Caco-2 (cell line): Measurements from ENCODE around the gene USO1. TPM values are rescaled to one million over a fixed set of nuclear protein-coding genes. Genes with fewer than 3 reads are reported as not detected.
"Not testable (repeated sequence)": the region's sequence is repeated elsewhere in the genome, so short reads cannot be mapped to it uniquely, and the experiment has no call there.

Experiments used
- BruUV-seq: library from RNA; stranded (reverse); fragments of 400-500 nt; replicated peaks from 2 replicates; lab custom pipeline; 2021; lab: Mats Ljungman, UMichigan
- CTCF ChIA-PET: fragments of 300-600 bp; sonication (Branson Sonifier 250); formaldehyde crosslinking; loops from one replicate; lab custom pipeline; 2022; ENCODE audit warnings: antibody characterized with exemption; lab: Charles Lee
- POLR2A ChIA-PET: fragments of 300-600 bp; sonication (Branson Sonifier 250); formaldehyde crosslinking; loops from one replicate; lab custom pipeline; 2022; ENCODE audit warnings: antibody characterized with exemption; lab: Charles Lee
- DNase-seq, 2 experiments: peaks; one replicate each; pipeline versions ENCODE4 v3.0.0 to v3.0.0-alpha.2; 2020 to 2022
- H3K27me3 ChIP-seq: replicated peaks from 2 replicates; pipeline ENCODE4 v1.6.0; 2011; ENCODE audit warnings: low read length; ENCODE audit not compliant: control insufficient read depth, insufficient read depth
- H3K36me3 ChIP-seq: 2 replicates; pipeline ENCODE4 v1.5.1; 2011; ENCODE audit warnings: low read length; ENCODE audit not compliant: control insufficient read depth, insufficient read depth
- H3K4me1 ChIP-seq: fragments of 250-450 bp; sonication (Bioruptor Pico); 2 replicates; pipeline ENCODE4 v1.5.1; 2020; ENCODE audit warnings: mild to moderate bottlenecking
- H3K4me3 ChIP-seq: 2 replicates; pipeline ENCODE4 v1.5.1; 2011; ENCODE audit warnings: low read depth, mild to moderate bottlenecking, control low read depth, low read length
- H3K9me3 ChIP-seq: fragments of 250-450 bp; sonication (Bioruptor Pico); 2 replicates; pipeline ENCODE4 v1.5.1; 2020; ENCODE audit warnings: mild to moderate bottlenecking, moderate library complexity
- H3K27ac Mint-ChIP-seq: one replicate; pipeline ENCODE4 v1.8.0; 2022; ENCODE audit warnings: mixed read lengths; ENCODE audit not compliant: unreplicated experiment
- H3K27me3 Mint-ChIP-seq: one replicate; pipeline ENCODE4 v1.8.0; 2022; ENCODE audit warnings: mixed read lengths; ENCODE audit not compliant: insufficient read depth, unreplicated experiment
- H3K36me3 Mint-ChIP-seq: one replicate; pipeline ENCODE4 v1.8.0; 2022; ENCODE audit warnings: mild to moderate bottlenecking, mixed read lengths; ENCODE audit not compliant: insufficient read depth, unreplicated experiment
- H3K4me1 Mint-ChIP-seq: one replicate; pipeline ENCODE4 v1.8.0; 2022; ENCODE audit warnings: low read depth, mixed read lengths; ENCODE audit not compliant: unreplicated experiment
- H3K4me3 Mint-ChIP-seq: one replicate; pipeline ENCODE4 v1.8.0; 2022; ENCODE audit warnings: mild to moderate bottlenecking, moderate library complexity, mixed read lengths; ENCODE audit not compliant: unreplicated experiment
- H3K9me3 Mint-ChIP-seq: one replicate; pipeline ENCODE4 v1.8.0; 2022; ENCODE audit warnings: mixed read lengths; ENCODE audit not compliant: unreplicated experiment
- intact Hi-C: fragments of 100-400 bp; cut with micrococcal nuclease; formaldehyde crosslinking; loops from one replicate; pipeline ENCODE4 v1.10.0; 2022; ENCODE audit not compliant: unreplicated experiment
- total RNA-seq: library from RNA; stranded (reverse); gene quantifications from 2 replicates; pipeline ENCODE4 v1.2.3, GENCODE V29; 2022
- TF ChIP-seq, protein P1 (sequence below), 2 experiments: fragments of 200-600 bp in 1 of 2; IDR thresholded peaks; 1 replicate in 1 of 2; 2 replicates in 1 of 2; pipeline versions ENCODE4 v1.5.1 to v1.8.0; 2011 to 2022; ENCODE audit warnings: antibody characterized with exemption in 1 of 2, control low read depth in 1 of 2, inconsistent platforms in 1 of 2, low read depth in 1 of 2, low read length in 1 of 2, mild to moderate bottlenecking in 1 of 2, moderate library complexity in 1 of 2; ENCODE audit not compliant: insufficient read depth in 1 of 2, severe bottlenecking in 1 of 2, unreplicated experiment in 1 of 2

The USO1 gene
- total RNA-seq, 1 experiment from 2014 or later: 59.7 TPM

DNA sequence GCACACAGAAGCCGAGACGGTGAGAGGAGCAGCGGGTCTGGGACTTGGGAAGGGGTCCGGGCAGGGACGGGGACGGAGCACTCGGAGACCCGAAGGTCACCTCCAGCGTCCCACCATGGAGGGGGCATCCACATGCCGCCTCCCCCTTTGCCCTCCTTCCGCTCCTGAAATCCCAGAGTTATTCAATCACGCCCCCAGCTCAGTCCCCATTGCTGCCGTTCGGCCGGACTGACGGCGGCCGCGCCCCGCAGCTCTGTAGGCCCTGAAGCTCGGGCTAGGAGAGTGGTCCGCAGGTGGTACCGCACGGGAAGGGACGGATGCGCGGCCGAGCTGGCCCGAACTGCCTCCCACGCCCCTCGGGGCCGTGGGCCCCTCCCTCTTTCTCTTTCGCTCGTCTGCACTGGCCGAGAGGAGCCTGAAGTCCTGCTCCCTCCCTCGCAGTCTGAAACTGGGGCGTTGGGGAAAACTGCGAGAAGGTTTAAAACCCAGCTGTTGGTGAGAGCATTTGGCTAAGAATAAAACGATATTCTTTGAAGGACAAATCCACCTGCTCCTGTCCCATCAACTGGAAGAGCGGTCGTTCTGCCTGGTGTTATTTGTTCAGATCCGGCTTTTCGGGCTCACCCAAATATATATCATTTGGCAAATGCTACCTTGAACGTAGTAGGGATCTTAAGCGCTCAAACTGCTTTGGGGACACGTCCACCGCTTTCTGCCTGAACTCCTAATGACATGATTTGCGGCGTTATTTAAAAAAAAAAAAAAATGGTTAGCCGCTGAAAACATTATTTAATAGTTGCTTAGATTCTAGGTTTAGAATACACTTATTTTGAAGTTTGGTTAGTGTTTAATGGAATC is 719 bp downstream of the USO1 start:
- Mint-ChIP-seq H3K9me3 (no peaks in the 10 kb centered on the region), H3K27me3 (no peaks in the 10 kb centered on the region), H3K36me3 (peaks cover 17% of the 10 kb centered on the region), H3K27ac (peak overlapping the region; percentile 99), H3K4me1 (peaks cover 15% of the 10 kb centered on the region), H3K4me3 (peak overlapping the region; percentile 90)
- H3K36me3 ChIP-seq: no peaks in the 10 kb centered on the region
- DNase-seq: peak; percentile 76 to 77
- intact Hi-C loops: loop anchor here (1.0 kb wide), 4 partner anchors 22 to 123 kb away; partner anchors contain the start of gene G3BP2
- H3K4me1 ChIP-seq: peaks cover 18% of the 10 kb centered on the region; the same call in 1 of the 2 replicates
- no peaks in the 10 kb centered on the region for H3K9me3 ChIP-seq
- BruUV-seq: TSS peak; percentile 60
- TF ChIP-seq, protein P1, sequence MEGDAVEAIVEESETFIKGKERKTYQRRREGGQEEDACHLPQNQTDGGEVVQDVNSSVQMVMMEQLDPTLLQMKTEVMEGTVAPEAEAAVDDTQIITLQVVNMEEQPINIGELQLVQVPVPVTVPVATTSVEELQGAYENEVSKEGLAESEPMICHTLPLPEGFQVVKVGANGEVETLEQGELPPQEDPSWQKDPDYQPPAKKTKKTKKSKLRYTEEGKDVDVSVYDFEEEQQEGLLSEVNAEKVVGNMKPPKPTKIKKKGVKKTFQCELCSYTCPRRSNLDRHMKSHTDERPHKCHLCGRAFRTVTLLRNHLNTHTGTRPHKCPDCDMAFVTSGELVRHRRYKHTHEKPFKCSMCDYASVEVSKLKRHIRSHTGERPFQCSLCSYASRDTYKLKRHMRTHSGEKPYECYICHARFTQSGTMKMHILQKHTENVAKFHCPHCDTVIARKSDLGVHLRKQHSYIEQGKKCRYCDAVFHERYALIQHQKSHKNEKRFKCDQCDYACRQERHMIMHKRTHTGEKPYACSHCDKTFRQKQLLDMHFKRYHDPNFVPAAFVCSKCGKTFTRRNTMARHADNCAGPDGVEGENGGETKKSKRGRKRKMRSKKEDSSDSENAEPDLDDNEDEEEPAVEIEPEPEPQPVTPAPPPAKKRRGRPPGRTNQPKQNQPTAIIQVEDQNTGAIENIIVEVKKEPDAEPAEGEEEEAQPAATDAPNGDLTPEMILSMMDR (IDR thresholded peaks at IDR 0.05; ENCODE audit: insufficient read depth in 1 of 2, low read depth in 1 of 2, low read length in 1 of 2, severe bottlenecking in 1 of 2, unreplicated experiment in 1 of 2): no peak
- ChIA-PET CTCF (interaction anchor here (0.5 to 2.3 kb wide), 10 partner anchors 9 to 132 kb away, joined by 3 to 13 read pairs (median 4); partner anchors contain the start of genes CDKL2 and G3BP2), POLR2A (interaction anchor here (1.0 to 2.1 kb wide), 12 partner anchors 9 to 211 kb away, joined by 3 to 28 read pairs (median 5); partner anchors contain the start of genes G3BP2, RCHY1 and THAP6)
- no peaks in the 10 kb centered on the region for H3K27me3 ChIP-seq
- peak overlapping the region; percentile 99 for H3K4me3 ChIP-seq

DNA sequence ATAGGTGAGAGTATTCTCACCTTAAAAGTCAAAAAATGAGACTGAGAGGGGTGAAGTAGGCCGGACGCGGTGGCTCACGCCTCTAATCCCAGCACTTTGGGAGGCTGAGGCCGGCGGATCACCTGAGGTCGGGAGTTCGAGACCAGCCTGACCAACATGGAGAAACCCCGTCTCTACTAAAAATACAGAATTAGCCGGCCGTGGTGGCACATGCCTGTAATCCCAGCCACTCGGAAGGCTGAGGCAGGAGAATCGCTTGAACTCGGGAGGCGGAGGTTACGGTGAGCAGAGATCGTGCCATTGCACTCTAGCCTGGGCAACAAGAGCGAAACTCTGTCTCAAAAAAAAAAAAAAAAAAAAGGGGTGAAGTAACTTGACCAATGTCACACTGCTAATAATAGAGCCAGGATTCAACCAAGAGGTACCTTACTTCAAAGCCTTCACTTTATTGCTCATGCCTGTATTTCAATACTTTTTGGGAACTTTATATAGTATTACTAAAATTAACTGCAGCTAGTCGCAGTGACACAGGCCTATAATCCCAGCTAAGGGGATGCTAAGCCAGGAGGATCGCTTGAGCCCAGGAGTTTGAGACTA is 1.7 kb downstream of the USO1 start:
- peak overlapping the region; percentile 90 for H3K4me3 Mint-ChIP-seq
- DNase-seq, H3K27me3 ChIP-seq, BruUV-seq, H3K9me3 ChIP-seq, H3K27me3 Mint-ChIP-seq, intact Hi-C loops, H3K9me3 Mint-ChIP-seq, POLR2A ChIA-PET, H3K36me3 ChIP-seq: not testable (repeated sequence)
- Histone ChIP-seq H3K4me1 (peaks cover 18% of the 10 kb centered on the region; the same call in 1 of the 2 replicates), H3K4me3 (peak overlapping the region; percentile 99)
- CTCF ChIA-PET: interaction anchor here (0.6 kb wide), 1 partner anchor 76 kb away, joined by 3 read pairs; no protein-coding TSS in a partner anchor
- H3K4me1 Mint-ChIP-seq: peaks cover 15% of the 10 kb centered on the region
- H3K27ac Mint-ChIP-seq: peak overlapping the region; percentile 99
- peaks cover 17% of the 10 kb centered on the region for H3K36me3 Mint-ChIP-seq

DNA sequence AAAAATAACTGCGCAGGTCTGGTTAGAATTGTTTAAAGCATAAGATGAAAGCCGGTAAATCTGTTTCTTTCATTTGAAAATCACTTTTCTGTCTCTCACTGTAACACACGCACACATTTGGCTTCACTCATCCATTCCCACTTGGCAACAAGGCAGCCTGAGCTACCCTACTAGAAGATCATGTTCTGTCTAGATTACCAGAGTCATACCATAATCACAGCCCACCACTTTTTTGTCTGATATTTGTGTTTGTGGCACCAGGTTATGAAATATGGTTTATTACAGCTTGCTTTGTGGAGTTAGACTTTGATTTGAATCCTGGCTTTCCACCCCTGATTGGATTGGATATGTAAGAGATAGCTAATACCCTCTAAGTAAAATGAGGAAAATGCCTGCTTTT is 2.2 kb downstream of the USO1 start:
- TF ChIP-seq, protein P1 (IDR thresholded peaks at IDR 0.05; ENCODE audit: insufficient read depth in 1 of 2, low read depth in 1 of 2, low read length in 1 of 2, severe bottlenecking in 1 of 2, unreplicated experiment in 1 of 2): no peak
- H3K9me3 ChIP-seq: no peaks in the 10 kb centered on the region
- H3K4me3 ChIP-seq: no peak overlapping the region
- H3K27me3 ChIP-seq: no peaks in the 10 kb centered on the region
- no peak for DNase-seq
- intact Hi-C loops: no loop called here
- POLR2A ChIA-PET: no interaction called here
- peaks cover 15% of the 10 kb centered on the region for H3K4me1 Mint-ChIP-seq
- no peaks in the 10 kb centered on the region for H3K27me3 Mint-ChIP-seq
- no peaks in the 10 kb centered on the region for H3K9me3 Mint-ChIP-seq
- no TSS peak for BruUV-seq
- H3K4me3 Mint-ChIP-seq: peak overlapping the region; percentile 34
- H3K27ac Mint-ChIP-seq: no peak overlapping the region
- CTCF ChIA-PET: interaction anchor here (0.6 kb wide), 1 partner anchor 77 kb away, joined by 3 read pairs; no protein-coding TSS in a partner anchor
- peaks cover 18% of the 10 kb centered on the region; the same call in 1 of the 2 replicates for H3K4me1 ChIP-seq
- no peaks in the 10 kb centered on the region for H3K36me3 ChIP-seq
- peaks cover 17% of the 10 kb centered on the region for H3K36me3 Mint-ChIP-seq
